ENCODE data around the gene MAPK8. TPM values are rescaled to one million over a fixed set of nuclear protein-coding genes. Genes with fewer than 3 reads are reported as not detected.
"Not testable (repeated sequence)": the region's sequence is repeated elsewhere in the genome, so short reads cannot be mapped to it uniquely, and the experiment has no call there.

The MAPK8 gene
- total RNA-seq, 1 experiment from 2014 or later, result 52.9 TPM

DNA sequence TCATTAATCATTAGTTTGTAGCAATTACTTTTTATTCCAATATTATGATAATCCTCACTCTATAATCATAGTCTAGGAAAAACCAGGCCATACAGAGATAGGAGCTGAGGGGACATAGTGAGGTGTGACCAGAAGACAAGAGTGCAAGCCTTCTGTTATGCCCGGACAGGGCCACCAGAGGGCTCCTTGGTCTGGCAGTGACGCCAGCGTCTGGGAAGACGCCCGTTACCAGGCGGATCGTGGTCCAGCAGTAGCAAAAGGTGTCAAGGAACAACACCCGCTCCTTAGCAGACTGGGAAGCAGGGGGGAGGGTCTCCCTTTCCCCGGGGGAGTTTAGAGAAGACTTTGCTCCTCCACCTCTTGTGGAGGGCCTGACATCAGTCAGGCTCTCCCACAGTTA is 39.8 kb downstream of the MAPK8 start:
- peak; percentile 49 for TF ChIP-seq CTCF (IDR thresholded peaks at IDR 0.05)
- H3K27me3 Mint-ChIP-seq (ENCODE audit: low read depth); POLR2A ChIA-PET; ATAC-seq; H3K4me3 Mint-ChIP-seq; H3K27ac Mint-ChIP-seq: not testable (repeated sequence)
- peak; percentile 75 for DNase-seq (ENCODE audit: low spot score)
- CTCF ChIA-PET, result interaction anchor here (0.9 kb wide), 2 partner anchors 23 to 160 kb away, joined by 3 read pairs; no protein-coding TSS in a partner anchor
- H3K9me3 Mint-ChIP-seq, result peaks cover 29% of the 10 kb centered on the region
- peaks cover 31% of the 10 kb centered on the region for H3K4me1 Mint-ChIP-seq
- peaks cover 26% of the 10 kb centered on the region for H3K36me3 Mint-ChIP-seq

DNA sequence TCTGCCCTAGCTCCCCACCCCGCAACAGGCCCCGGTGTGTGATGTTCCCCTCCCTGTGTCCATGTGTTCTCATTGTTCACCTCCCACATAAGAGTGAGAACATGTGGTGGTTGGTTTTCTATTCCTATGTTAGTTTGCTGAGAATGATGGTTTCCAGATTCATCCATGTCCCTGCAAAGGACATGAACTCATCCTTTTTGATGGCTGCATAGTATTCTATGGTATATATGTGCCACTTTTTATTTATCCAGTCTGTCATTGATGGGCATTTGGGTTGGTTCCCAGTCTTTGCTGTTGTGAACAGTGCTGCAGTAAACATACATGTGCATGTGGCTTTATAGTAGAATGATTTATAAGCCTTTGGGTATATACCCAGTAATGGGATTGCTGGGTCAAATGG is 41.1 kb downstream of the MAPK8 start:
- POLR2A ChIA-PET; ATAC-seq; H3K4me3 Mint-ChIP-seq; H3K27me3 Mint-ChIP-seq (ENCODE audit: low read depth); DNase-seq (ENCODE audit: low spot score); CTCF ChIA-PET; H3K27ac Mint-ChIP-seq: not testable (repeated sequence)
- H3K9me3 Mint-ChIP-seq, result peaks cover 27% of the 10 kb centered on the region
- peaks cover 26% of the 10 kb centered on the region for H3K36me3 Mint-ChIP-seq
- H3K4me1 Mint-ChIP-seq, result peaks cover 23% of the 10 kb centered on the region

- H3K4me3 Mint-ChIP-seq; DNase-seq (ENCODE audit: low spot score); H3K27ac Mint-ChIP-seq; H3K27me3 Mint-ChIP-seq (ENCODE audit: low read depth); POLR2A ChIA-PET; ATAC-seq; CTCF ChIA-PET: not testable (repeated sequence)
- Mint-ChIP-seq H3K36me3 (peaks cover 26% of the 10 kb centered on the region), H3K9me3 (peaks cover 25% of the 10 kb centered on the region), H3K4me1 (peaks cover 22% of the 10 kb centered on the region)
Observed at GRCh38 chr10:48347943-48348342, 41.5 kb downstream of the MAPK8 start.

GRCh38 chr10:48353246-48353645 is 46.8 kb downstream of the MAPK8 start:
- ATAC-seq, result no peak
- Mint-ChIP-seq H3K4me1 (no peaks in the 10 kb centered on the region), H3K36me3 (peaks cover 10% of the 10 kb centered on the region), H3K27me3 (ENCODE audit: low read depth) (no peaks in the 10 kb centered on the region), H3K4me3 (no peak overlapping the region), H3K27ac (no peak overlapping the region), H3K9me3 (peaks cover 10% of the 10 kb centered on the region)
- no peak for DNase-seq (ENCODE audit: low spot score)
- ChIA-PET CTCF (no interaction called here), POLR2A (no interaction called here)
- TF ChIP-seq, protein P1, sequence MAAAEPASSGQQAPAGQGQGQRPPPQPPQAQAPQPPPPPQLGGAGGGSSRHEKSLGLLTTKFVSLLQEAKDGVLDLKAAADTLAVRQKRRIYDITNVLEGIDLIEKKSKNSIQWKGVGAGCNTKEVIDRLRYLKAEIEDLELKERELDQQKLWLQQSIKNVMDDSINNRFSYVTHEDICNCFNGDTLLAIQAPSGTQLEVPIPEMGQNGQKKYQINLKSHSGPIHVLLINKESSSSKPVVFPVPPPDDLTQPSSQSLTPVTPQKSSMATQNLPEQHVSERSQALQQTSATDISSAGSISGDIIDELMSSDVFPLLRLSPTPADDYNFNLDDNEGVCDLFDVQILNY (CRISPR knock-in tag; IDR thresholded peaks at IDR 0.05), result no peak
- TF ChIP-seq, protein P2, sequence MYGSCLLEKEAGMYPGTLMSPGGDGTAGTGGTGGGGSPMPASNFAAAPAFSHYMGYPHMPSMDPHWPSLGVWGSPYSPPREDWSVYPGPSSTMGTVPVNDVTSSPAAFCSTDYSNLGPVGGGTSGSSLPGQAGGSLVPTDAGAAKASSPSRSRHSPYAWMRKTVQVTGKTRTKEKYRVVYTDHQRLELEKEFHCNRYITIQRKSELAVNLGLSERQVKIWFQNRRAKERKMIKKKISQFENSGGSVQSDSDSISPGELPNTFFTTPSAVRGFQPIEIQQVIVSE (CRISPR knock-in tag; IDR thresholded peaks at IDR 0.05; ENCODE audit: borderline replicate concordance), result no peak
- TF ChIP-seq IRF2 (CRISPR knock-in tag; IDR thresholded peaks at IDR 0.05; ENCODE audit: borderline replicate concordance, low read depth) (no peak), GTF2I (CRISPR knock-in tag; conservative IDR thresholded peaks at IDR 0.05) (no peak), TCF7 (CRISPR knock-in tag; IDR thresholded peaks at IDR 0.05; ENCODE audit: low read depth) (no peak), ZNF219 (CRISPR knock-in tag; IDR thresholded peaks at IDR 0.05; ENCODE audit: borderline replicate concordance) (no peak), HMGXB4 (CRISPR knock-in tag; IDR thresholded peaks at IDR 0.05) (no peak), NFYB (CRISPR knock-in tag; conservative IDR thresholded peaks at IDR 0.05; ENCODE audit: low read depth) (no peak), KAT7 (CRISPR knock-in tag; IDR thresholded peaks at IDR 0.05; ENCODE audit: borderline replicate concordance) (no peak), ZNF396 (CRISPR knock-in tag; IDR thresholded peaks at IDR 0.05; ENCODE audit: borderline replicate concordance) (no peak), ESRRA (CRISPR knock-in tag; IDR thresholded peaks at IDR 0.05; ENCODE audit: borderline replicate concordance) (no peak), CTCF (IDR thresholded peaks at IDR 0.05) (no peak), JUN (CRISPR knock-in tag; IDR thresholded peaks at IDR 0.05) (no peak), SMAD3 (CRISPR knock-in tag; IDR thresholded peaks at IDR 0.05; ENCODE audit: borderline replicate concordance) (no peak), HMGA2 (CRISPR knock-in tag; IDR thresholded peaks at IDR 0.05) (no peak)
- TF ChIP-seq, protein P3, sequence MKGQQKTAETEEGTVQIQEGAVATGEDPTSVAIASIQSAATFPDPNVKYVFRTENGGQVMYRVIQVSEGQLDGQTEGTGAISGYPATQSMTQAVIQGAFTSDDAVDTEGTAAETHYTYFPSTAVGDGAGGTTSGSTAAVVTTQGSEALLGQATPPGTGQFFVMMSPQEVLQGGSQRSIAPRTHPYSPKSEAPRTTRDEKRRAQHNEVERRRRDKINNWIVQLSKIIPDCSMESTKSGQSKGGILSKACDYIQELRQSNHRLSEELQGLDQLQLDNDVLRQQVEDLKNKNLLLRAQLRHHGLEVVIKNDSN (CRISPR knock-in tag; IDR thresholded peaks at IDR 0.05), result no peak
- TF ChIP-seq, protein P4, sequence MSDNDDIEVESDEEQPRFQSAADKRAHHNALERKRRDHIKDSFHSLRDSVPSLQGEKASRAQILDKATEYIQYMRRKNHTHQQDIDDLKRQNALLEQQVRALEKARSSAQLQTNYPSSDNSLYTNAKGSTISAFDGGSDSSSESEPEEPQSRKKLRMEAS (CRISPR knock-in tag; IDR thresholded peaks at IDR 0.05), result no peak
